ENCODE results near the gene SLITRK3.
A peak's percentile ranks its signal among the peaks of the same experiment; 100 is the strongest.

Gene SLITRK3

GRCh38 chr3:165188452-165188851 lies 7.7 kb downstream of the SLITRK3 start:
- Histone ChIP-seq H3K27me3 (ENCODE audit: insufficient read depth, insufficient read length) (peaks cover 9% of the 10 kb centered on the region), H3K36me3 (ENCODE audit: insufficient read depth, insufficient read length, low read length) (no peaks in the 10 kb centered on the region), H3K4me1 (ENCODE audit: insufficient read depth, insufficient read length) (no peaks in the 10 kb centered on the region), H3K9me3 (ENCODE audit: insufficient read depth, low read length) (peaks cover 5% of the 10 kb centered on the region; the same call in 1 of the 2 replicates), H3K9ac (ENCODE audit: insufficient read length, low read depth) (no peak overlapping the region), H3K4me3 (ENCODE audit: insufficient read length, low read depth) (no peak overlapping the region)
- no peak for DNase-seq (ENCODE audit: low read depth, low spot score)
- TF ChIP-seq YY1 (IDR thresholded peaks at IDR 0.05; ENCODE audit: insufficient read depth, insufficient read length) (no peak), SUZ12 (IDR thresholded peaks at IDR 0.05; ENCODE audit: extremely low read depth, insufficient read depth, insufficient read length) (no peak), ZNF274 (IDR thresholded peaks at IDR 0.05; ENCODE audit: low read depth, low read length) (no peak)

GRCh38 chr3:165185707-165186327 lies 10.4 kb downstream of the SLITRK3 start:
- H3K27me3 ChIP-seq (ENCODE audit: insufficient read depth, insufficient read length) = no peaks in the 10 kb centered on the region

GRCh38 chr3:165181556-165181955 lies 14.6 kb downstream of the SLITRK3 start:
- Histone ChIP-seq H3K36me3 (ENCODE audit: insufficient read depth, insufficient read length, low read length) (no peaks in the 10 kb centered on the region), H3K9me3 (ENCODE audit: insufficient read depth, low read length) (no peaks in the 10 kb centered on the region), H3K4me3 (ENCODE audit: insufficient read length, low read depth) (no peak overlapping the region), H3K9ac (ENCODE audit: insufficient read length, low read depth) (no peak overlapping the region), H3K4me1 (ENCODE audit: insufficient read depth, insufficient read length) (no peaks in the 10 kb centered on the region), H3K27me3 (ENCODE audit: insufficient read depth, insufficient read length) (no peaks in the 10 kb centered on the region)
- TF ChIP-seq ZNF274 (IDR thresholded peaks at IDR 0.05; ENCODE audit: low read depth, low read length) = no peak
- no peak for TF ChIP-seq YY1 (IDR thresholded peaks at IDR 0.05; ENCODE audit: insufficient read depth, insufficient read length)
- no peak for TF ChIP-seq SUZ12 (IDR thresholded peaks at IDR 0.05; ENCODE audit: extremely low read depth, insufficient read depth, insufficient read length)
- DNase-seq (ENCODE audit: low read depth, low spot score) = no peak

More at GRCh38 chr3:165185707-165186327, 10.4 kb downstream of the SLITRK3 start:
- Histone ChIP-seq H3K9ac (ENCODE audit: insufficient read length, low read depth) (no peak overlapping the region), H3K4me1 (ENCODE audit: insufficient read depth, insufficient read length) (no peaks in the 10 kb centered on the region), H3K4me3 (ENCODE audit: insufficient read length, low read depth) (no peak overlapping the region), H3K36me3 (ENCODE audit: insufficient read depth, insufficient read length, low read length) (no peaks in the 10 kb centered on the region), H3K9me3 (ENCODE audit: insufficient read depth, low read length) (peaks cover 5% of the 10 kb centered on the region; the same call in 1 of the 2 replicates)
- peak; percentile 68 for DNase-seq (ENCODE audit: low read depth, low spot score)
- TF ChIP-seq SUZ12 (IDR thresholded peaks at IDR 0.05; ENCODE audit: extremely low read depth, insufficient read depth, insufficient read length) = no peak

GRCh38 chr3:165170236-165170635 lies 25.9 kb downstream of the SLITRK3 start:
- Histone ChIP-seq H3K4me1 (ENCODE audit: insufficient read depth, insufficient read length) (no peaks in the 10 kb centered on the region), H3K9me3 (ENCODE audit: insufficient read depth, low read length) (no peaks in the 10 kb centered on the region), H3K27me3 (ENCODE audit: insufficient read depth, insufficient read length) (no peaks in the 10 kb centered on the region), H3K9ac (ENCODE audit: insufficient read length, low read depth) (no peak overlapping the region), H3K36me3 (ENCODE audit: insufficient read depth, insufficient read length, low read length) (no peaks in the 10 kb centered on the region), H3K4me3 (ENCODE audit: insufficient read length, low read depth) (no peak overlapping the region)
- DNase-seq (ENCODE audit: low read depth, low spot score) = no peak
- TF ChIP-seq SUZ12 (IDR thresholded peaks at IDR 0.05; ENCODE audit: extremely low read depth, insufficient read depth, insufficient read length) = no peak
- TF ChIP-seq ZNF274 (IDR thresholded peaks at IDR 0.05; ENCODE audit: low read depth, low read length) = no peak
- TF ChIP-seq YY1 (IDR thresholded peaks at IDR 0.05; ENCODE audit: insufficient read depth, insufficient read length) = no peak

- Histone ChIP-seq H3K36me3 (ENCODE audit: insufficient read depth, insufficient read length, low read length) (no peaks in the 10 kb centered on the region), H3K4me1 (ENCODE audit: insufficient read depth, insufficient read length) (no peaks in the 10 kb centered on the region), H3K9me3 (ENCODE audit: insufficient read depth, low read length) (no peaks in the 10 kb centered on the region), H3K27me3 (ENCODE audit: insufficient read depth, insufficient read length) (no peaks in the 10 kb centered on the region), H3K9ac (ENCODE audit: insufficient read length, low read depth) (no peak overlapping the region), H3K4me3 (ENCODE audit: insufficient read length, low read depth) (no peak overlapping the region)
- no peak for TF ChIP-seq ZNF274 (IDR thresholded peaks at IDR 0.05; ENCODE audit: low read depth, low read length)
- TF ChIP-seq SUZ12 (IDR thresholded peaks at IDR 0.05; ENCODE audit: extremely low read depth, insufficient read depth, insufficient read length) = no peak
- TF ChIP-seq YY1 (IDR thresholded peaks at IDR 0.05; ENCODE audit: insufficient read depth, insufficient read length) = no peak
- DNase-seq (ENCODE audit: low read depth, low spot score) = no peak
Measured at GRCh38 chr3:165169368-165169767, 26.8 kb downstream of the SLITRK3 start.

GRCh38 chr3:165162883-165163282 lies 33.3 kb downstream of the SLITRK3 start:
- H3K36me3 ChIP-seq (ENCODE audit: insufficient read depth, insufficient read length, low read length) = no peaks in the 10 kb centered on the region
- H3K4me1 ChIP-seq (ENCODE audit: insufficient read depth, insufficient read length) = no peaks in the 10 kb centered on the region
- no peak overlapping the region for H3K9ac ChIP-seq (ENCODE audit: insufficient read length, low read depth)
- no peaks in the 10 kb centered on the region for H3K9me3 ChIP-seq (ENCODE audit: insufficient read depth, low read length)
- H3K27me3 ChIP-seq (ENCODE audit: insufficient read depth, insufficient read length) = no peaks in the 10 kb centered on the region
- no peak overlapping the region for H3K4me3 ChIP-seq (ENCODE audit: insufficient read length, low read depth)
- TF ChIP-seq SUZ12 (IDR thresholded peaks at IDR 0.05; ENCODE audit: extremely low read depth, insufficient read depth, insufficient read length) = no peak
- TF ChIP-seq YY1 (IDR thresholded peaks at IDR 0.05; ENCODE audit: insufficient read depth, insufficient read length) = no peak
- TF ChIP-seq ZNF274 (IDR thresholded peaks at IDR 0.05; ENCODE audit: low read depth, low read length) = no peak
- DNase-seq (ENCODE audit: low read depth, low spot score) = no peak

GRCh38 chr3:165159760-165160421 lies 36.3 kb downstream of the SLITRK3 start:
- no peaks in the 10 kb centered on the region for H3K9me3 ChIP-seq (ENCODE audit: insufficient read depth, low read length)
- DNase-seq (ENCODE audit: low read depth, low spot score) = no peak
- TF ChIP-seq YY1 (IDR thresholded peaks at IDR 0.05; ENCODE audit: insufficient read depth, insufficient read length) (no peak), SUZ12 (IDR thresholded peaks at IDR 0.05; ENCODE audit: extremely low read depth, insufficient read depth, insufficient read length) (no peak), ZNF274 (IDR thresholded peaks at IDR 0.05; ENCODE audit: low read depth, low read length) (no peak)
- no peaks in the 10 kb centered on the region for H3K27me3 ChIP-seq (ENCODE audit: insufficient read depth, insufficient read length)
- H3K4me1 ChIP-seq (ENCODE audit: insufficient read depth, insufficient read length) = no peaks in the 10 kb centered on the region
- H3K9ac ChIP-seq (ENCODE audit: insufficient read length, low read depth) = no peak overlapping the region
- no peaks in the 10 kb centered on the region for H3K36me3 ChIP-seq (ENCODE audit: insufficient read depth, insufficient read length, low read length)
- no peak overlapping the region for H3K4me3 ChIP-seq (ENCODE audit: insufficient read length, low read depth)
